Fibroblast of villous mesenchyme (primary cell): ENCODE results near the gene PDLIM7. TPM values are rescaled to one million over a fixed set of nuclear protein-coding genes. Genes with fewer than 3 reads are reported as not detected.
A peak's percentile ranks its signal among the peaks of the same experiment; 100 is the strongest.

Source experiments
- DNase-seq: peaks from one replicate; pipeline ENCODE4 v3.0.0-alpha.2; 2010; ENCODE audit warnings: low read depth
- H3K4me3 ChIP-seq: 2 replicates; pipeline ENCODE4 v1.5.1; 2011; ENCODE audit warnings: low read depth, mild to moderate bottlenecking, low read length
- total RNA-seq: library from RNA; depleted of rRNA; stranded (reverse); fragments of >200 nt; gene quantifications from 2 replicates; pipeline ENCODE4 v1.2.3, GENCODE V29; 2012
- TF ChIP-seq, protein P1 (sequence below): IDR thresholded peaks from 2 replicates; pipeline ENCODE4 v1.5.1; 2012; ENCODE audit warnings: low read depth, mild to moderate bottlenecking, low read length; ENCODE audit not compliant: insufficient read depth

PDLIM7 gene
- total RNA-seq, 1 donor, result 283 TPM

DNA sequence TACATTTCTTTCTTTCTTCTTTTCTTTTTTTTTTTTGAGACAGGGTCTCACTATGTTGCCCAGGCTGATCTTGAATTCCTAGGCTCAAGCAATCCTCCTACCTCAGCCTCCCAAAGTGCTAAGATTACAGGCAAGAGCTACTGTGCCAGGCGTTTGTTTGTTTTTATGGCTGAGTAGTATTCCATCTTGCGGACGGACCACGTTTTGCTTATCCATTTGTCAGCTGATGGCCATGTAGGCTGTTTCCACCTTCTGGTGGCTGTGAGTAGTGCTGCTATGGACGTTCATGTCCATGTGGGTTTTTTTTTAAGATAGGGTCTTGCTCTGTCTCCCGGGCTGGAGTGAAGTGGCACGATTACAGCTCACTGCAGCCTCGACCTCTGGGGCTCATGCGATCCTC, 9.8 kb upstream of the PDLIM7 start:
- no peak overlapping the region for H3K4me3 ChIP-seq
- peak; percentile 9 for DNase-seq
- TF ChIP-seq, protein P1, sequence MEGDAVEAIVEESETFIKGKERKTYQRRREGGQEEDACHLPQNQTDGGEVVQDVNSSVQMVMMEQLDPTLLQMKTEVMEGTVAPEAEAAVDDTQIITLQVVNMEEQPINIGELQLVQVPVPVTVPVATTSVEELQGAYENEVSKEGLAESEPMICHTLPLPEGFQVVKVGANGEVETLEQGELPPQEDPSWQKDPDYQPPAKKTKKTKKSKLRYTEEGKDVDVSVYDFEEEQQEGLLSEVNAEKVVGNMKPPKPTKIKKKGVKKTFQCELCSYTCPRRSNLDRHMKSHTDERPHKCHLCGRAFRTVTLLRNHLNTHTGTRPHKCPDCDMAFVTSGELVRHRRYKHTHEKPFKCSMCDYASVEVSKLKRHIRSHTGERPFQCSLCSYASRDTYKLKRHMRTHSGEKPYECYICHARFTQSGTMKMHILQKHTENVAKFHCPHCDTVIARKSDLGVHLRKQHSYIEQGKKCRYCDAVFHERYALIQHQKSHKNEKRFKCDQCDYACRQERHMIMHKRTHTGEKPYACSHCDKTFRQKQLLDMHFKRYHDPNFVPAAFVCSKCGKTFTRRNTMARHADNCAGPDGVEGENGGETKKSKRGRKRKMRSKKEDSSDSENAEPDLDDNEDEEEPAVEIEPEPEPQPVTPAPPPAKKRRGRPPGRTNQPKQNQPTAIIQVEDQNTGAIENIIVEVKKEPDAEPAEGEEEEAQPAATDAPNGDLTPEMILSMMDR, result peak; percentile 33

DNA sequence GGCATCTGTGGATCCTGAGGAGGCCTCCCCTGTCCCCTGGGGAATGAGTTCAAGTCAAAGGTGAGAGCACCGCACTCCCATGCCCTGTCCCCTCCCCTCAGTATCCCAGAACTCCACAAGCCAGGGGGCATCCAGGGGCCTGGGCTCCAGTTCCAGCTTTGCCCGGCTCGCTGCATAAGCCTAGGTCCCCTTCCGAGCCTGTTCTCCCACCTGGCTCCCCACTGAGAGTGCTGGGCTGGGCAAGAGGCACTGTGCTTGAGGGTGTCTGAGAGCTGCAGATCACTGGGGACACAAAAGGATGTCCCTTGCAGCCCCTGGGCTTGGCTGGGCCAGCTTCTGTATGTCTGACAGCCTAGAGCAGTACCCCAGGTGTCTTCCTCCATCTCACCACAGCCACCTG, 7.7 kb upstream of the PDLIM7 start:
- TF ChIP-seq, protein P1, result no peak
- no peak for DNase-seq
- no peak overlapping the region for H3K4me3 ChIP-seq

DNA sequence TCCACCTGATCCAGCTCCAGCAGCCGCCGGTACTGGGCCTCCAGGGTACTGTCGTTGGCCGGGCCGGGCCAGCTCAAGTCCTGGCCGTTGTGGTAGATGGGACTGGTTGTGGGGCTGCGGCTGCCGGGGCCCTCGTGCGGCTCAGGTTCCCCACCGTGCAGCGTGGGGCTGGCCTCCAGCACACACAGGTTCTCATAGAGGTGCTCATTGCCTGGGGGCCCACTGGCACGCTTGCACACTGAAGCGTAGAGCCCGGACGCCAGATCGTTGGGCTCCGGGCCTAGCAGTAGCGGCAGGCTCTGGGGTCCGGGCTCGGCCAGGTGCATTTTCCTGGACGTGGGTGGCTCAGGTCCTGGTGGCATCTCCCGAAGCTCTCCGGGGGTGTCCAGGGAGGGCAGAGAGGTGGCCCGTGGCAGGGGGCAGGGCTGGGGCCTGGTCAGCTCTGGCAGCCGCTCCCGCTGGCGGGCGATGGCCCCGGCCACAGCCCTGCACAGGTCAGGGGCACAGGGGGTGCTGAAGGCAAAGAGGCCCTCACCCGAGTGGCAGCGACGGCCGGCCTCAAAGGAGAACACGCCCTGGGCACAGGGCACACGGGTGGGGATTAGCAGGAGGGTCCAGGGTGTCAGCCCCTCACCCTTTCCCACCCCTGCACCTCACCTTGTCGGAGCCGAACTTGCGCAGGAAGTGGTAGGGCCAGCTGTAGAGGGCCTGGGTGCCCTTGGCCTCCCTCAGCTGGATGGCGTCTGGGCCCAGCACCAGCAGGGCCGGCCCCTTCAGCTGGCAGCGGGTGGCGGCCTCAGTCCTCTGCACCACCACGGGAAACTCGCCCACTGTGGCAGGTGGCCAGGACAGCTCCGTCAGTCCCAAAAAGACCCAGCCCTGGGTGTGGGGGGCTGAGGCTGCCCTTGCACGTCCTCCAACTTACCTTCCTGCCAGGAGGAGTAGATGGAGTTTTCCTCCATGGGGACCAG, 7.0 kb upstream of the PDLIM7 start:
- TF ChIP-seq, protein P1, result no peak
- no peak for DNase-seq
- no peak overlapping the region for H3K4me3 ChIP-seq

DNA sequence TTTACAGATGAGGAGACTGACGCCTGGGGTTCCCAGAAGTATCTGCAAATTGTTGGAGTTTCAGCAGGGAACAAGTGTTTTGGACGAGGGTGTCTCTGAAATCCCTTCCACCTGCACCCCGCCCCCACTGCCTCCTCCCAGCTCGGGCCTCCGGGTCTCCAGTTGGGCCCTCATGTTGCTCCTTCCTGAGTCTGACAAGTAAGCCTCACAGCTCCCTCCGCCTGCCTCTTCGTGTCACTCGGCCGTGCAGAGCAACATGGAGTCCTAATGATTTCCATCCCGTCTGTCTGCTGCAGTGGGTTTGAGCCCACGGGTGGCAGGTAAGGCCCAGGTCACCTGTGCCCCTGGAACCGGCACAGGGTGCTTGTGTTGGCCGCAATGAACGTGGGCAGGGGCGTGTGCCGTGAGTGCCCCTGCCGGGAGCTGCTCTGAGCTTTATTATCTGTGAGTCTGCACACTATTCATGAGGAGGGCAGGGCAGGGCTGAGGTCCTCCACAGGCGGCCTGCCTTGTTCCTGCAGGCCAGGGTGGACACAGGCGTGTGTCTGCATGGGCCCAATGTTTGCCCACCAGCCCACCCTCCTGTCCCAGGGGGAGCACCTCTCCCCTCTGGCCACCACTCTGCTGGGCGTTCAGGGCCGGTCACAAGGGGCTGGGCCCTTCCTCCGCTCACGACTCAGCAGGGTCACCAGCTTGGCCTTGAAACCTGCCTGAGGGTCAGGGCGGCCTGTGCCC, 6.1 kb upstream of the PDLIM7 start:
- TF ChIP-seq, protein P1, result no peak
- H3K4me3 ChIP-seq, result no peak overlapping the region
- DNase-seq, result no peak

DNA sequence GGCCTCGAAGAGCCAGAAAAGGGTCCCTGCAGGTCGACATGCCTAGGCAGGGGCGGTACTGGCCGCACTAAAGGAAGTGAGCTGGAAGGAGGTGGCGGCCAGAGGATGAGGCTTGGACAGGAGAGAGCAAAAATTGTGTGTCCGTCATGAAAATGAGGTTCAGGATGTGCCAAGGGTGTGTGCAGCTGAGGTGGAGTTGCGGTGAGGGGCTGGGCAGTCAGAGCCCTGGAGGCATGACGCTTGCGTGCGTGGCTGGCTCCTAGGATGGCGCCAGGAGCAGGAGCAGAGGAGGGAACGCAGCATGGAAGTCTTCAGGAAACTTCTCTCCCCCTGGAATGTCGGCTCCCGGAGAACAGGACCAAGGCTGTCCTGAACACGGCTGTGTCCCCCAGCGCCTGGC, 5.5 kb upstream of the PDLIM7 start:
- TF ChIP-seq, protein P1, result no peak
- no peak overlapping the region for H3K4me3 ChIP-seq
- DNase-seq, result no peak

DNA sequence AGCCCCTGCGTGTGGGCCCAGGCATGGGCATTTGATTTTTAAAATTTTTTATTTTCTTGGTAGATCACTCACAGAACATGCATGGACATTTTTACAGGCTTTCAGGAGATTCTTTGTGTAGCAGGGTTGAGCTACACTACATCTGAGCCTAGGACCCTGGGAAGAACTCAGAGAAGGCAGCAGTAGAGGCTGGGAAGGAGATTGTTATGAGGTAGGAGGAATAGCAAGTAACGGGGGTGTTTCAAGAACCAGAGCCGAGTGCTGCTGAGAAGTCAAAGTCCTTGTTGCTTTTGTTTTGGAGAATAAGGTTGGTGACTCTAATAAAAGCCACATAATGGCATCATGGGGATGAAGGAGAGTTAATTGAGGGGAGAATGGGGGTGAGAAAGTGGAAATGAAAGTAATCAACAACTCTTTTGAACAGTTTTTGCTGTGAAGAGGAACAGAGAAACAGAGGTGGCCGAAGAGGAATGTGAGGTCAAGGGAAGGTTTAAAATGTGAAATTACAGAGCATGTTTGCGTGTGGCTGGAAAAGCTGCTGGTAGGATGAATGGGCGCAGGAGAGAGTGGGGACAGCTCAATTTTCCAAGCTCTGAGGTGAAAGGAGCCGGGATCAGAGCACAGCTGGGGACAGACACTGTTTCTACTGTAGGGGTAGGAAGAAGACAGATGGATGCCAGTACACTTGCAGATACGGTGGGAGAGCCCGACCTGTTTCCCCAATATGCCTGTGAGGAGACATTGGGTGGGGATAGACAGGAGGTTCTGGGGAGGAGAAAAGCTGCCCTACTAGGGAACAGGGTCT, 4.7 kb upstream of the PDLIM7 start:
- H3K4me3 ChIP-seq, result no peak overlapping the region
- no peak for DNase-seq
- TF ChIP-seq, protein P1, result no peak
